Measurements from ENCODE around the gene MICAL2.

The MICAL2 gene

GRCh38 chr11:12160231-12160630 lies 49.8 kb downstream of the MICAL2 start:
- Mint-ChIP-seq H3K4me3 (no peak overlapping the region), H3K4me1 (peaks cover 29% of the 10 kb centered on the region), H3K9me3 (no peaks in the 10 kb centered on the region), H3K36me3 (no peaks in the 10 kb centered on the region), H3K27me3 (no peaks in the 10 kb centered on the region), H3K27ac (peak overlapping the region; percentile 38)

- H3K4me1 Mint-ChIP-seq, result peaks cover 28% of the 10 kb centered on the region
- no peak overlapping the region for H3K4me3 Mint-ChIP-seq
- H3K27ac Mint-ChIP-seq, result no peak overlapping the region
- H3K36me3 Mint-ChIP-seq, result no peaks in the 10 kb centered on the region
- H3K27me3 Mint-ChIP-seq, result no peaks in the 10 kb centered on the region
- H3K9me3 Mint-ChIP-seq, result no peaks in the 10 kb centered on the region
Measured at GRCh38 chr11:12160680-12161079, 50.3 kb downstream of the MICAL2 start.

GRCh38 chr11:12161137-12161536 lies 50.7 kb downstream of the MICAL2 start:
- Mint-ChIP-seq H3K36me3 (no peaks in the 10 kb centered on the region), H3K4me3 (no peak overlapping the region), H3K4me1 (peaks cover 23% of the 10 kb centered on the region), H3K27ac (no peak overlapping the region), H3K27me3 (no peaks in the 10 kb centered on the region), H3K9me3 (no peaks in the 10 kb centered on the region)

- H3K36me3 Mint-ChIP-seq, result no peaks in the 10 kb centered on the region
- H3K27ac Mint-ChIP-seq, result no peak overlapping the region
- no peaks in the 10 kb centered on the region for H3K9me3 Mint-ChIP-seq
- H3K4me3 Mint-ChIP-seq, result no peak overlapping the region
- H3K4me1 Mint-ChIP-seq, result peaks cover 17% of the 10 kb centered on the region
- no peaks in the 10 kb centered on the region for H3K27me3 Mint-ChIP-seq
Measured at GRCh38 chr11:12161603-12162350, 51.4 kb downstream of the MICAL2 start.

- Mint-ChIP-seq H3K27me3 (no peaks in the 10 kb centered on the region), H3K4me1 (peaks cover 8% of the 10 kb centered on the region), H3K27ac (no peak overlapping the region), H3K36me3 (no peaks in the 10 kb centered on the region), H3K9me3 (no peaks in the 10 kb centered on the region), H3K4me3 (no peak overlapping the region)
Measured at GRCh38 chr11:12162652-12163051, 52.3 kb downstream of the MICAL2 start.

GRCh38 chr11:12163181-12163941 lies 53.0 kb downstream of the MICAL2 start:
- no peak overlapping the region for H3K4me3 Mint-ChIP-seq
- H3K9me3 Mint-ChIP-seq, result no peaks in the 10 kb centered on the region
- peaks cover 1% of the 10 kb centered on the region for H3K4me1 Mint-ChIP-seq
- no peaks in the 10 kb centered on the region for H3K36me3 Mint-ChIP-seq
- no peaks in the 10 kb centered on the region for H3K27me3 Mint-ChIP-seq
- no peak overlapping the region for H3K27ac Mint-ChIP-seq

GRCh38 chr11:12164061-12165014 lies 53.9 kb downstream of the MICAL2 start:
- Mint-ChIP-seq H3K27me3 (no peaks in the 10 kb centered on the region), H3K27ac (no peak overlapping the region), H3K4me1 (no peaks in the 10 kb centered on the region), H3K4me3 (no peak overlapping the region), H3K9me3 (no peaks in the 10 kb centered on the region), H3K36me3 (no peaks in the 10 kb centered on the region)

GRCh38 chr11:12165237-12165875 lies 55.0 kb downstream of the MICAL2 start:
- Mint-ChIP-seq H3K27ac (no peak overlapping the region), H3K36me3 (no peaks in the 10 kb centered on the region), H3K4me3 (no peak overlapping the region), H3K4me1 (no peaks in the 10 kb centered on the region), H3K27me3 (no peaks in the 10 kb centered on the region), H3K9me3 (no peaks in the 10 kb centered on the region)

- H3K4me3 Mint-ChIP-seq, result no peak overlapping the region
- H3K9me3 Mint-ChIP-seq, result no peaks in the 10 kb centered on the region
- no peak overlapping the region for H3K27ac Mint-ChIP-seq
- H3K36me3 Mint-ChIP-seq, result peaks cover under 1% of the 10 kb centered on the region
- H3K27me3 Mint-ChIP-seq, result no peaks in the 10 kb centered on the region
- H3K4me1 Mint-ChIP-seq, result no peaks in the 10 kb centered on the region
Measured at GRCh38 chr11:12166299-12167060, 56.1 kb downstream of the MICAL2 start.

- peaks cover 1% of the 10 kb centered on the region for H3K4me1 Mint-ChIP-seq
- H3K4me3 Mint-ChIP-seq, result no peak overlapping the region
- no peak overlapping the region for H3K27ac Mint-ChIP-seq
Measured at GRCh38 chr11:12167061-12168000, 56.9 kb downstream of the MICAL2 start.

GRCh38 chr11:12168114-12168513 lies 57.7 kb downstream of the MICAL2 start:
- H3K27me3 Mint-ChIP-seq, result no peaks in the 10 kb centered on the region
- peaks cover 1% of the 10 kb centered on the region for H3K36me3 Mint-ChIP-seq
- H3K9me3 Mint-ChIP-seq, result no peaks in the 10 kb centered on the region
- no peak overlapping the region for H3K4me3 Mint-ChIP-seq
- H3K27ac Mint-ChIP-seq, result no peak overlapping the region
- peaks cover 5% of the 10 kb centered on the region for H3K4me1 Mint-ChIP-seq

More at GRCh38 chr11:12167061-12168000, 56.9 kb downstream of the MICAL2 start:
- H3K36me3 Mint-ChIP-seq, result peaks cover 1% of the 10 kb centered on the region
- no peaks in the 10 kb centered on the region for H3K9me3 Mint-ChIP-seq
- no peaks in the 10 kb centered on the region for H3K27me3 Mint-ChIP-seq

GRCh38 chr11:12169822-12170221 lies 59.4 kb downstream of the MICAL2 start:
- peaks cover 18% of the 10 kb centered on the region for H3K4me1 Mint-ChIP-seq

GRCh38 chr11:12170501-12170900 lies 60.1 kb downstream of the MICAL2 start:
- Mint-ChIP-seq H3K36me3 (peaks cover 4% of the 10 kb centered on the region), H3K4me1 (peaks cover 23% of the 10 kb centered on the region), H3K27ac (no peak overlapping the region), H3K4me3 (no peak overlapping the region), H3K9me3 (no peaks in the 10 kb centered on the region), H3K27me3 (no peaks in the 10 kb centered on the region)

More at GRCh38 chr11:12169822-12170221, 59.4 kb downstream of the MICAL2 start:
- H3K9me3 Mint-ChIP-seq, result no peaks in the 10 kb centered on the region
- no peak overlapping the region for H3K4me3 Mint-ChIP-seq
- H3K27ac Mint-ChIP-seq, result no peak overlapping the region
- peaks cover 4% of the 10 kb centered on the region for H3K36me3 Mint-ChIP-seq
- H3K27me3 Mint-ChIP-seq, result no peaks in the 10 kb centered on the region

GRCh38 chr11:12170984-12171383 lies 60.6 kb downstream of the MICAL2 start:
- Mint-ChIP-seq H3K36me3 (peaks cover 4% of the 10 kb centered on the region), H3K4me3 (no peak overlapping the region), H3K9me3 (no peaks in the 10 kb centered on the region), H3K27me3 (no peaks in the 10 kb centered on the region), H3K27ac (no peak overlapping the region), H3K4me1 (peaks cover 28% of the 10 kb centered on the region)

All from activated naive CD4-positive, alpha-beta T cell treated with anti-CD3 and anti-CD28 coated beads, Interleukin-2, amount 50 U/mL, for 24 hours (primary cell).